GM18505 (cell line): ENCODE results near the gene PDGFD.
"Not testable (repeated sequence)": the region's sequence is repeated elsewhere in the genome, so short reads cannot be mapped to it uniquely, and the experiment has no call there.

Experiments
- ATAC-seq: cut with Tn5 transposase; IDR thresholded peaks from one replicate; pipeline ENCODE4 v1.9.1; 2021; ENCODE audit not compliant: unreplicated experiment
- POLR2A ChIP-seq: IDR thresholded peaks from 4 replicates; pipeline ENCODE4 v1.6.1; 2011; ENCODE audit warnings: borderline replicate concordance; ENCODE audit not compliant: insufficient read depth, insufficient read length; ENCODE audit errors: extremely low read depth

The PDGFD gene

DNA sequence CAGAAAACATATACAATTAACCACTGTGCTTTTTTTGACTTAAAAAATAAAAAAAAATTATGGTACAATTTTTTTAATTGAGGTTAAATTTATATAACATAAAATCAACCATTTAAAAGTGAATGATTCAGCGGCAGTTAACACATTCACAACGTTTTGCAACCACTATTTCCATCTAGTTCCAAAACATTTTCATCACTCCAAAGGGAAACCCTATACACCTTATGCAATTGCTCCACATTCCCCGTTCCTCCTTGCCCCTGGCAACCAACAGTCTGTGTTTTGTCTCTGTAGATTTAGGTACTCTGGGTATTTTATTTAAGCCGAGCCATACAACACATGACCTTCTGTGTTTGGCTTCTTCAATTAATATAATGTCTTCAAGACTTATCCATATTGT lies 112.2 kb downstream of the PDGFD start:
- no peak for ATAC-seq
- no peak for TF ChIP-seq POLR2A

- TF ChIP-seq POLR2A: no peak
- ATAC-seq: no peak
Measured at GRCh38 chr11:104049116-104049515, 114.8 kb downstream of the PDGFD start.

DNA sequence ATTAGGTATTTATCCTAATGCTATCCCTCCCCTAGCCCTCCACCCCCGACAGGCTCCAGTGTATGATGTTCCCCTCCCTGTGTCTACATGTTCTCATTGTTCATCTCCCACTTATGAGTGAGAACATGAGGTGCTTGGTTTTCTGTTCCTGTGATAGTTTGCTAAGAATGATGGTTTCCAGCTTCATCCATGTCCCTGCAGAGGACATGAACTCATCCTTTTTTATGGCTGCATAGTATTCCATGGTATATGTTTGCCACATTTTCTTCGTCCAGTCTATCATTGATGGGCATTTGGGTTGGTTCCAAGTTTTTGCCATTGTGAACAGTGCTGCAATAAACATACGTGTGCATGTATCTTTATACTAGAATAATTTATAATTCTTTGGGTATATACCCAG lies 117.1 kb downstream of the PDGFD start:
- not testable (repeated sequence) for ATAC-seq

DNA sequence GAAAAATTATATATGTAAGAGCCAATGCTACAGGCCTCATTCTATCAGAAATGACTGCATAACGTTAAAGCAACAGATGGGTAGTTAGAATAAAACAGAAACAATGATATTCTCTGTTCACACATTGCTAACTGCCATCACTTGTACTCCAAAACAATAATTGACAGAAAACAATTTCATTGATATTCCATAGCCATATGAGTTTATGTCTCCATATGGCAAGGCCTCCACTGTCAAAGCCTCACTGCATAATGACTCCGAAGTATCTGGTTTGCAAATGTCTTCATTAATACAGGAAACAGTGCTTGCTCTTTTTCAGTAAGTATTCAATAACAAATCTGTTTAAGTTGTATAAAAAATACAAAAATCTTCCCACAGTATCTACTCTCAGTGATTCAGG lies 117.6 kb downstream of the PDGFD start:
- ATAC-seq: no peak
- TF ChIP-seq POLR2A: no peak

DNA sequence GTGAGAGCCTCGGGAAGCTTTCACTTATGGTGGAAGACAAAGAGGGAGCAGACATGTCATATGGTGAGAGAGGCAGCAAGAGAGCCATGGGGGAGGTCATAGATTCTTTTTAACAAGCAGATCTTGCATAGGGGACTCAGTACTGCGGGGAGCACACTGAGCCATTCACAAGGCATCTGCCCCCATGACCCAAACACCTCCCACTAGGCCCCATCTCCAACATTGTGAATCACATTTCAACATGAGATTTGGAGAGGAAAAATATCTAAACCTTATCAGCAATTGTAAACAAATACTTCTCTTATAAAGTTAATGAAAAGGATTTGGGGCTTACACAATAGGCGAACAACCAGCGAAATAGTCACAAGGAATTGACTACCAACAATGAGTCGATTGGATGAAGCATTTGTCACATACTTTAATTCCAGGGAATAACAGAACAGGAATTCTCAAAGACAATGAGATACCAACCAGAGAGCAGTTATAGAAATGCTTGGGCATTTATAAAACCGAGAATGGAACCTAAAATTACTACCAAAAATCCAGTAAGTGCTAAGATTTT lies 120.2 kb downstream of the PDGFD start:
- no peak for TF ChIP-seq POLR2A
- no peak for ATAC-seq

- no peak for ATAC-seq
- TF ChIP-seq POLR2A: no peak
Measured at GRCh38 chr11:104043142-104043541, 120.8 kb downstream of the PDGFD start.

DNA sequence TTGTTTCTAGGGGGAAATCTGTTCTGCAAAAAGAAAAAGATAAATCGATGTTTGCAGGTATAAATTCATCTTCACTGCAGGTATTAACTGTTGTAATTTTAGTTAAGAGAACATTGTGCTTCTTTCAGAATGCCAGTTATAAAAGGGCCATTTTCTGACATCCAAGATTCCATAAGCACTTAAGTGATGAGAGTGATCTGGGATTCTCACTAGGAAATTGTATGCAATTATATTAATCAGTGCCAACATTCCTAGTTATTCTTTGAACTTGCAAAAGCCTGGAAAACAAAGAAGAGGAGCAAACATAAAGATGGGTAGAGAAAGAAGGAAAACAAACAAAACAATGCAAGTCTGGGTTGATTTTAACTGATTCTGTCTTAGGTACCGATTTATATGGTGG lies 122.2 kb downstream of the PDGFD start:
- TF ChIP-seq POLR2A: no peak
- no peak for ATAC-seq

- no peak for TF ChIP-seq POLR2A
- no peak for ATAC-seq
Measured at GRCh38 chr11:104036995-104037394, 127.0 kb downstream of the PDGFD start.

- ATAC-seq: no peak
Measured at GRCh38 chr11:104036588-104036987, 127.4 kb downstream of the PDGFD start, which contains the start of gene DDI1. Gene DDI1, plus strand, starts transcription at chr11:104036640. Its CDS starts 183 bp downstream, at chr11:104036823.

DNA sequence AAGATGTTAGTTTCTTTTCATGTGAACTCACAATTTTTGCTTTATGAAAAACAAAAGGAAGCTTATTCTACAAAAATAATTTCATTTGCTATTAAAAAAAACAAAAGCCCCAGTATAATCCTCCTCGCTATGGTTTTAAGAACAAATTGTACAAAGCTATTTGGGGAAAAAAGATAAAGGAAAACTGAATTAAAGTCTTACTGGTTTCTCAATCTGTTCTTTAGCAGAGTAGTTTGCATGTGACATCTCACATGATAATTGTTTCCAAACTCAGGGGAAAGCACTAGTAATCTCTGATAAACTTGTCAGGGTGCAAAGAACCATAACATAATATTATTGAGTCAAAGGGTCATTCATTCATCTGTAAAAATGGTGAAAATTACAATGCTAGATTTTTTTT lies 130.4 kb downstream of the PDGFD start:
- TF ChIP-seq POLR2A: no peak
- no peak for ATAC-seq

More at GRCh38 chr11:104036588-104036987, 127.4 kb downstream of the PDGFD start, which contains the start of gene DDI1:
- TF ChIP-seq POLR2A: no peak

DNA sequence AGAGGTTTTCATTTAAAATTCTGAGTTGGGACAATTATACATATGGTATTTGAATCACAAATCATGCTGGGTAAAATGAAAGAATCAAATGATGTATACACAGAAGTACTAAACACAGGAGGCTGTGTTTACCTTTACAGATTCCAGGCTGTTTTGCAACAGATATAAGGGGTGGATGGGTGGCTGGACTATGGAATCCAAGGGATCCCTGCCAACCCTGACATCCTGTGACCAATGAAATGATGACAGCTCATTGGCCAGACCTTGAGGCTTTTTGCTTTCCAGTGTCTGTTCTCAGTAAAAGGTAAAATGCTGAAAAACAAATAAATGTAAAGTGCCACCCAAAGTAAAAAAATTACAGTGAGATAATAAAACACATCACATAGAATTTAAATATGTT lies 130.8 kb downstream of the PDGFD start:
- no peak for ATAC-seq
- TF ChIP-seq POLR2A: no peak

GRCh38 chr11:104028476-104029263 lies 135.3 kb downstream of the PDGFD start:
- no peak for ATAC-seq
- TF ChIP-seq POLR2A: no peak

DNA sequence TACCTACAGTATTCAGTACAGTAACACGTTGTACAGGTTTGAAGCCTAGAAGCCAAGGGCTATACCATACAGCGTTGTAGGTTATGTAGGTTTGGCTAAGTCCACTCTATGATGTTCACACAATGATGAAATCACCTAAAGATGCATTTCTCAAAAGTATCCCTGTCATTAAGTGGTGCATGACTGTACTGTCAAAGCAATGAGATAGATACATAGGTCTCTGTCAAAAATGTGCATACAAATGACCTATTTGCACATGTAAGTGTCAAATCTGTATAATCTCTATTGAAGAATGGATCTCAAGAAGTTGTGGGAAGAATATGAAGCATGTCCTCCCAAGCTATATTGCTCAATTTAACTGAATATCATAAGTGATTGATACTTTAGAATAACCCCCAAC lies 139.4 kb downstream of the PDGFD start:
- no peak for TF ChIP-seq POLR2A
- ATAC-seq: no peak

DNA sequence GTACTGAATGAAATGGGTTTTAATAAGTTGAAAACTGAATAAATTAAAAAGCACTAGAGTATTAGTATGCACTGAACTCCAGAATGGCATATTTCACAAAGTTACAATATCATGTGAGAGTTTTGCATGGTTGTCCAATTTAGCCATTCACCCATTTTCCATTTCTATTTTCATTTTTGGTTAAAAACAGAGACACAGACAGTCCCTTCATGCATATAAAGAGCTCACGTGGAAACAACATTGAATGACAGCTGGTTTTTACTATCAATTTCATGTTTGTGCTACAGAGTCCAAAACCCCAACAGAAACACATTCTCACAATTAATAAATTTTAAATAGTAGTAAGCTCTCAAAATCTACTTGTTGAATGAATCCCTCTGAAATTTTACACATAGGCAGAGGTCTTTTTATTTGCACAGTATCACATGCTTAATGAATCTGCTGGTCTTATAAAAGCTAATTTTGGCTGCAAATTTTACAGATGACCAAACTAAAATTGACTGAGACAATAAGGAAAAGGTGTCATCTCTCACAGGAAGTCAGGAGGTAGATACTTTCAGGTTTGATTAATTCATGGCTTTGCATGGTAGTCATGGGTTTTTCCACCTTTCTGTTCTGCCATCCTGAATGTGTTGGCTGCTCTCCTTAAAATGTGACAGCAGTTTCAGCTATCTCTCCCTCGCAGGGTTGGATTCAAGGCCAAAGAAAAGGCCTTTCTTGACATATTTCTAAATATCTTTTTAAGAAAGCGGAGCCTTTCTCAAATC lies 148.1 kb downstream of the PDGFD start:
- no peak for TF ChIP-seq POLR2A
- ATAC-seq: peak; percentile 83

GRCh38 chr11:104011044-104011443 lies 152.9 kb downstream of the PDGFD start:
- TF ChIP-seq POLR2A: no peak
- ATAC-seq: no peak

GRCh38 chr11:104009744-104010143 lies 154.2 kb downstream of the PDGFD start:
- TF ChIP-seq POLR2A: no peak
- ATAC-seq: no peak
